Endometrial microvascular endothelial cells (primary cell): ENCODE data around the gene ZRSR2. TPM values are rescaled to one million over a fixed set of nuclear protein-coding genes. Genes with fewer than 3 reads are reported as not detected.

ENCODE experiments used
- in situ Hi-C: cut with HindIII; loops from 2 replicates; pipeline ENCODE4 v1.10.0; 2017; ENCODE audit warnings: low sequenced_read_pairs, low pct_unique_long_range_greater_than_20kb; ENCODE audit errors: inconsistent ontology term
- total RNA-seq: library from RNA; depleted of rRNA; stranded (reverse); fragments of >200 nt; gene quantifications from one replicate; pipeline ENCODE4 v1.2.3, GENCODE V29; 2015; ENCODE audit errors: inconsistent ontology term

ZRSR2 gene
- total RNA-seq, 1 donor from 2014 or later: 3.5 TPM

DNA sequence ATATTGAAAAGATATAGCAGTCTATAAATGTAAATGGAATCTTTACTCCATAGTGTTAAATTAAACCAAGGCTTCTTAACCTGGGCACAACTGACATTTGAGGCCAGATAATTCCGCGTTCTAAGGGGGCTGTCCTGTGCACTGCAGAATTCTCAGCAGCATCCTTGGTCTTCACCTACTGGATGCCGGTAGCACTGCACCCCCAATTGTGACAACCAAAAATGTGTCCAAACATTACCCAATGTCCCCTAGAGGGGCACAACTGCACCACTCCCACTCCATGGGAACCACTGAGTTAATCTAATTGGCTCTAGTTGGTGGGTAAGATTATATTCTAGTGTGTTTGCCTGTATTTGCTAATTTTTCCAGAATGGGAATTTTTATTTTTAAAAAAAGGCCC lies 47.7 kb downstream of the ZRSR2 start:
- in situ Hi-C loops: no loop called here

DNA sequence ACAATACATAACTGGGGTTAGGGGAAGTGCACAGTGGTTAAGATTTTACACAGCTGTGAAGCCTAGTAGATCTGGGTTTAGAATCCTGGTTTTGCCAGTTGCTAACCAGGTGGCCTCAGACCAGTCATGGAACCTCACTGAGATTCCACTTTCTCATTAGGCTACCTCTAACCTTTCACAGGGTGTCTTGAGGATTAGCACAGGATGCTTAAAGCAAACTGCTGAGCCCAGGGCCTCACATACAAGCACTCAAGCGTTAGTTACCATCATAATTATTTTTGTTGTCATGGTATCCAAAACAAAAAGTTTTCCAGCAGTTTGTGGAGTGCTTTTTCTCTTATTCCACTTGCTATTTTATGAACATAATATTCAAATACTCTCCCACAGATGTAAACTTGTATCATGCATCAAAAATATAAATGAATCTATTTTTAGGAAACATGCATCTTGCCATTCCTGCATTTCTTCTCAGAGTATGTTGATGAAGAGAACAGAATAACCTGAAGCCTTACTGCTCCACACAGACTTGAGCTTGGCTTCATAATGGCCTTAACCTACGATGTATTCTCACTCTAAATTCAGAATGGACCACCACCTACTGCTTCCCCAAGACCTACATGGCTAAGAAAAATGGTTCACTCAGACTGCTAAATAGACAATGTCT lies 51.7 kb downstream of the ZRSR2 start:
- in situ Hi-C loops: no loop called here

DNA sequence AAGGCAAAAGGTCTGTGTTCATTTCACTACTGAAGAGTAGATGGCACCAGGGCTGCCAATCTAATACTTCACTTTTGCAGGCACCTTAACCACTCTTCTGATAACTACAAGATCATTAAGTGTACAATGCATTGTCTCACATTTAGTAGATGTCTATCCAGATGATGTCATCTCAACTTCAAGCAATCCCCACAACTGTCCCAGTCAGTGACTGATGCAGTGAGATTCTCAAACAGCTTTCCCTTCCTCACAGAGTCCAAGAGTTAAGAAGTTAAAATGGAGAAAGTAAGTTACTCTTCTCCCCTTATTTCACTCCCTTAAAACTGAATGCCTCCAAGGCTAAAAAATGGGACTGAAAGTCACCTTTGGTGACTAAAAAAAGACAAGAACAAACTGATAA lies 53.7 kb downstream of the ZRSR2 start:
- in situ Hi-C loops: no loop called here

DNA sequence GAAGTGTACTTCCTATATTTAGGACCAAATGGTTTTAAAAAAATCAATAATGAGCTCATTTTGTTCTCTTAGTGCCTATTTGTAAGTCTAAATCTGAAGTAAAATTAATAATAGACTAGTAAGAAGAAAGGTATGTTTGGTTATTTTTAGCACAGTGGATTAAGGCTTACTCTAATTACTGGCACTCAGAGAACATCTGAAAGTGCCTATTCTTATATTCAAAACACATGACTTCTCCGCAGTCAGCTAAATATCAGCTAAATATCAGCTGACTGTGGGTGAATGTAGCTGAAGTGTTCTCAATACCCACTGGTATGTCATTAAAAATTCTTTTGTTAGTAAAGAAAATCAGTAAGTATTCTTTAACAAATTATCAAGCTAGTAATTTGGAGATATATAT lies 58.3 kb downstream of the ZRSR2 start:
- in situ Hi-C loops: no loop called here

DNA sequence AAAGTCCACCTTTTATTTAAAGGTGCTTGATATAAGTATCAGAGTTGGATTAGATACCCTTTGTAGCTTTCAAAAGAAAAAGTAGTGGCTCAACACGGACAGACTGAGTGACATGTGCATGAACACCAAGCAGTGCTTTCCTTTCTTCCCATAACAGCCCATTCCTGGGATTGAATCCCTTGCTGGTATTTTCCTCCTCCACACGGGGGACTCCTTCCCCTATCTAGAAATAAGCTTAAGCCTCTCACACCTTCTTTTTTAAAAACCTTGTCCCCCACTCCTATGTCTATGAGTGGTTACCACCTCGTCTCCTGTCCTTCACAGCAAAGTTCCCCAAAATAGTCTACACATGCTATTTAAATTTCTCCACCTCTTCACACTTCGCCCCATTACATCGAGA lies 59.3 kb downstream of the ZRSR2 start:
- in situ Hi-C loops: no loop called here

DNA sequence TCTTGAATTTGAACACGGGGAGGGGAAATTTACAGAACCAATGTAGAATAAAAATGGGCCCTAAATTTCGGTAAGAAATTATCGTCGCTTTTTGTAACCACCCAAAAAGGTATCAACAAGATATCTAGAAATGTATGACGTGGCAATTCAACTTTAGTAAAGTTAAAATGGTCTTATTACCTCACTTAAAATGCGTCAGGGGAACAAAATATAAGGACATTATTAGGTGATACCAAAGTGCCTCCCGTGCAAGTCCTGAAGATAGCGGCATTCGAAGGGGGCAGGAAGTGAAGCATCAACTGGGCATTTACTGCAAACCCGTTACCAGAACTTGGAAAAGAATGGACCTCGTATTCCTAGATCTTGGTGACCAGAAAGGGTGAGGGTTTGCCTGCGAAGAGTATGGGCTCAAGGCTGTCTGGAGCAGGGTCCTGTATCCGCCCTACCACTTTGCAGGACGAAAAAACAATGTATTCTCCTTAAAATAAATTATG lies 63.3 kb downstream of the ZRSR2 start:
- in situ Hi-C loops: no loop called here

DNA sequence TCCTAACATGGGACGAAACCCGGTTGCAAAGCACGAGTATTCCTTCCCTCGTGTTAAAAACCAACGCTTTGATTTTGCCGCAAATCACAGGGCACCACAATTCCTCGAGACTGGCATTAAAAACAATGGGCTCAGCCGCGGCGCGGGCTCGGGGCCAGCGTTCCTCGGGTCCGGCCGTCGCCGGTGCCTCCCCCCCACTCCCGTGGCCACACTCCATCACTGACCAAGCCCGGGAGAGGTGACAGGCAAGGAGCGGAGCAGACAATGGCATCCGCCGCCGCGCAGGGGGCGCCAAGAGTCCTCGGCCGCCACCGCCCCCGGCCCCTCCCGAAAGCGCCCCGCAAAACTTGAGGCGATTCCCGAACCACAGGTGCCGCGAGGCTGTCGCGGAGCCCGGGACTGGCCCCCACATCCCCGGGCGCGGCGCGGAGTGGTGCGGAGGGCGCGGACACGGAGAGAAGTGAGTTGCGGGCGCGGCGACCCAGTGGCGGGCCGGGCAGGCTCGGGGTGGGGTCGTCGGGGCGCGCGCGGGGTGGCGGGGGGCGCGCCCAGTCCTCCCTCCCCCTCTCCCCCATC lies 63.9 kb downstream of the ZRSR2 start:
- in situ Hi-C loops: no loop called here

DNA sequence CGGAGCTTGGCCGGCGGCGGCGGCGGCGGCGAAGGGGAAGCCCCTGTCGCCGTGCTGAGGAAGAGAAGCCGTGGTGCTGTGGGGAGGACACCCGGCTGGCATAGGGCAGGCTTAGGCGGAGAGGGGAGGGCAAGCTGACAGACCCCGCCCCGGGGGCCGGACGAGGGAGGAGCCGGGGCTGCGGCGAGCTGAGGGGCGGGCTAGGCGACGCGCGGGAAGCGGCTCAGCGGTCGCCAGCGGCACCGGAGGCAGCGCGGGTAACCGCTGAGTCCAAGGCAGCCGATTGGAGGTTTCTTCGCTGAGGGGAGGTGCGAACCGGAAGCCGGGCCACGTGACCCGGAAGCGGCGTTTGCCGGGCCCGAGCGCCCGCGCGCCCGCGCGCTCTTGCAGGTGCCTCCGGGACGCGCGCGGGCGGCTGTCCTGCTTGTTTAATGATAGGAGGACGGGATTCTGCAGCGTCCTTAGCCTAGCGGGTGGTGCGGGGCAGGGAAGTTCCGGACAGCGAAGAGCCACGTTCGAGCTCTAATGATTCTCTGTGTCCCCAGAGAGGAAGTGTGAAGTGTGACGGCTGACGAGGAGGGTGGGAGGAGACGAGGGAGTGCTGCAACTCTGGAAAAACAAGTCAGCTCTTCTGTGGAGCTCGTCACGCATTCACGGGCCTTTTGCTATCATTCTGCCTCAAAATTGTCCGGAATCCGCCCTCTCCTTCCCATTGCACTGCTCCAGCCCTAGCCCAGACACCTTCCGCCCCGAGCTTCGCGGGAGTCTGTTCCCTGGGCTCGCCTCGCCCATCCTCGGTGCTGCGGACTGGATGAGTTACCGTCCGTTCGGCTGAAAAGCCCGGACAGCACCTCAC lies 64.7 kb downstream of the ZRSR2 start, which contains the start of gene AP1S2:
TSS of gene AP1S2 (minus strand) at position 102 of the 856 bp plus-strand sequence. CDS start 2,289 bp downstream, outside the sequence.
- in situ Hi-C loops: no loop called here

DNA sequence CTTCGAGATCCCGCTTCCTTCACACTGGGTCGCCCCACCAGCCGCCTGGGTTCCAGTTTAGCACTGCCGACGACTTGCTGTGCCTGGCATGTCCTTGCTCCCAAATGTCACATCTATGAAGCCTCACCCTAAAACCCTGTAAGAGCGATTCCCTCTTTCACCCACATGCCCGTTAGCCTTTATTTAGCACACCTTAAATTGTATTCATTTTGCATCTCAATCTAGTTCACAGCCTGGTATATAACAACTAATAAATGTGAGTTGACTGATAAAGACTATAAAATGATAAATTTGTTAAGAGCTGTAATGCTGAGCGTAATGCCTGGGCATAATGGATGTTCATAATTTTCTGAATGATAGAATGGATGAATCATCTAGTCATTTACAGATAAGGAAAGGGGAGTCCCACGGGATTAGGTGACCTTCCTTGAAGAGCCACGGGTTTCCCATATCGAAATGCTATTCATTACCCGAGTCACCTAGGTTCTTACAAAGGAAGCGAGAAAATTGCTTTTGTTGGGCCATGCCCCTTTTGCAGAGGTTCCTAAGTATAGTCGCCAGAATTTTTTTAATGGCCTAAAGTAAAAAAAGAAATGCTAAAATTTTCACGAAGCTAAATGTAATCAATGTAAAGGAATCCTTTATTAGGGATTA lies 65.4 kb downstream of the ZRSR2 start:
- in situ Hi-C loops: no loop called here

DNA sequence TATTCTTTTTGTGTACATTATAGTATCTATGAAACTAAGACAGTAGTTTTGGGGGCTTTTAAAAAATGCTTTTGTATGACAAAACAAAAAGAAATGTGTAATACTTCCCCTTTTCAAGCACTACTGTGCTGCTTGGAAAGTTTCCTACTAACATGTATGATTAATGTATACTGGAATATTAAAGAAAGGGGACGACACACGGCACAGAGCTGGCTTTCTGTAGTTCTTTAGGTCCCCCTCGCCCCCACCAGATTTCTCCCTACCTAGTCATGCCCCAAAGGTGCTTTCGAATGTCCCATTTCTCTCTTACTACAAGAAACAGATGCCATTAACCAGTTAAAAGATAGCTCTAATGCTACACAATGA lies 65.9 kb downstream of the ZRSR2 start:
- in situ Hi-C loops: no loop called here

DNA sequence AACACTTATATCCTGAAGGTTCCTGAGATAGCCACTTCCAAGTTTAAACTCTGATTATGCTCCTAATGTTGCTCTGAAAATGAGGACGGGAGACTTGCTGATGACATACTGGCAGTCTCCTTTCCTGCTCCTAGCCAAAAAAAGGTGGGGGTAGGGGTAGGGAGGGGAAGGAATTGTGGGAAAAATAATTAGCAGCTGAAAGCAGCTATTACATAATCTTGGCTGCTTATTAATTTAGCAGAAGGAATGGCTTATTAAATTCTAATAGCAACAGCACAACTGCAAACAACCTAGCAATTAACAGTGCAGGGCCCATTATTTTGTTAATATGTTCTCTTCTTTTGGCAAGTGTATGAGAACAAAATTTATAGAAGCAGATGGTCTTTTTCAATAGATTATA lies 66.4 kb downstream of the ZRSR2 start:
- in situ Hi-C loops: no loop called here

DNA sequence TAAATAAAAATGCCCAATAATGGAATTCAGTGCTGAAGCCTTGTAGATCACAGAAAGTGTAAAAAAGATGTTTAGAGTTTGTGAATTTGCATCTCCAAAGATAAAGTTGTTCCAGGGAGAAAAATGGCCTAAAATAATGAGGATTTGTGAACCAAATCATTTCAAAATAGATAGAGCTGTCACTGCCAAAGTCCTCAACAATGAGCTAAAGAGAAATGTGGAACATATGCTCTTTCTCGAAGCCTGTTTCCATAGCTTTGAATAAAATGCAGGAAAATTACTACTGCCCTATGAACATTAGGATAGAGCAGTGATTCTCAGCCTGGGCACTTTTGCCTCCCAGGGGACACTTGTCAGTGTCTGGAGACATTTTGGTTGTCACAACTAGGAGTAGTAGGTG lies 67.8 kb downstream of the ZRSR2 start:
- in situ Hi-C loops: no loop called here

DNA sequence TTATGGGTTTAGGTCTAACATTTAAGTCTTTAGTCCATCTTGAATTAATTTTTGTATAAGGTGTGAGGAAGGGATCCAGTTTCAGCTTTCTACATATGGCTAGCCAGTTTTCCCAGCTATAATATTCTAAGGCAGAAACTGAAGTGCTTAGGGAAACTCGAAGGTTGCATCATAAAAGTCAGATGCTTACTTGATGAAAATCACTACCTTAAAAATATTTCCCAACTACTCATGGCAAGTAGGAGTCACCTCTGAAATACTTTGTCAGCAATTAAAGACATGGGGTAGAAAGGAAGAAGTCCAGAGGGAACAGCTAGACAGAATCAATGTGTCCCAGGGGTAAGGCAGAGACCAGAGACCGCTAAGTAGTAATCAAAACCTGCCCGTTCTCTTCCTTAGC lies 70.6 kb downstream of the ZRSR2 start:
- in situ Hi-C loops: no loop called here

DNA sequence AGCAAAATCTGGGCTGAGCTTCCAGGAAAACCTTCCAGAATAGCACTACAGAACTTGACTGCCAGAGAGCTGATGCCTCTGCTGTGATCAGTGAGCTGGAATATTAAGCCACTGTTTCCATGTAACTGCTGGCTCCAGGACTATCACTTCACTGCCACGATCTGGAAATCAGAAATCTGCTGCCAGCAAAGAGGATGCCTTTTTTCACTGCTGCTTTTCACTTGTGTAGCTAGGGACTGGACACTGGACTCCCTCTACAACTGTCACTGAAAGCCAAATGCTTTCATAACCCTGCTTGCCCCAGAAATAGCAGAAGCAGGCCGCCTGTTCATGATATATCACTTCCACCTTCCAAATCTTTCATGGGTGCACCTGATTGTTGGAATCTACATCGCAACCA lies 73.7 kb downstream of the ZRSR2 start:
- in situ Hi-C loops: no loop called here

DNA sequence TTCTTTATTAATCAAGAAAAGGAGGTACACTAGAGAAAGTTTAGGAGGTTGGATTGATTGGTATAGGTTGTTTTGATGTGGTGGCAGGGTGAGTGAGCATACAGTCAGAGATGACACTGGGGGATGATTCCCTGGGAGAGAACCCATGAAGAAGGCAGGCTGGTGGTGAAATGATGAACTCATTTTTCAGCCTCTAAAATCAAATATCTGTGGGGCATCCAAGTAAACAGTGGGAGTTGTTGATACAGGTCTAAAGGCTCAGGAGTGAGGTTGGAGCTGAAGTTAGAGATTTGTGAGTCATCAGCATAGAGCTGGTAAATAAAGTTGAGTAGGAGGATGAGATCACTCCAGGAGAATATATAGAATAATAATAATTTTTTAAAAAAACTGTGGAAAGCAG lies 74.3 kb downstream of the ZRSR2 start:
- in situ Hi-C loops: no loop called here

DNA sequence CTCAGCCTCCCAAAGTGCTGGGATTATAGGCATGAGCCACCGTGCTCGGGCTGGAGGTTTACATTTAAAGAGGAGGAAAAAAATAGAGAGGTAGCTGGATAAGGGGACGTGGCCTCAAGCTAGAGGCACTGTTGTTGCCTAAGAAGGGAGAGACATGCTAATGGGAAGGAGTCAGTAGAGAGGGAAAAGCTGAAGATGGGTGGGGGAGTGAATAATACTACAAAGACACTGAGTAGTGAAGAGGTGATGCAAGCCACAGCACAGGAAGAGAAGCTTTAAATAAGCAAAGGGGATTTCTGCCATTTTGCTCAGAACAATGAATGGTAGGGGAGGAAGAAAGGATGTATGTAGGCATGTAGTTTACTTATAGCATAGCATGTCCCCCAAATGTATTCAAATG lies 75.9 kb downstream of the ZRSR2 start:
- in situ Hi-C loops: no loop called here

DNA sequence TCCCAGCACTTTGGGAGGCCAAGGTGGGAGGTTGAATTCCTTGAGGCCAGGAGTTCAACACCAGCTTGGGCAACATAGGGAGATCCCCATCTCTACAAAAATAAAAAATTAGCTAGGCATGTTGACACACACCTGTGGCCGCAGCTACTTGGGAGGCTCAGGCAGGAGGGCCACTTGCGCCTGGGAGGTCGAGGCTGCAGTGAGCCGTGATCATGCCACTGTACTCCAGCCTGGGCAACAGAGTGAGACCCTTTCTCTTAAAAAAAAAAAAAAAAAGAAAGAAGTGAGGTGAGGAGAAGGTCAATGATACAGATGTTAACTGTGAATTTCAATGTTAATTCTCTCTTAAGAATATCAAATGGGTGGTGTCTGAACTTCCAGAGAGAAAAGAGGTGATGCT lies 79.4 kb downstream of the ZRSR2 start:
- in situ Hi-C loops: no loop called here

DNA sequence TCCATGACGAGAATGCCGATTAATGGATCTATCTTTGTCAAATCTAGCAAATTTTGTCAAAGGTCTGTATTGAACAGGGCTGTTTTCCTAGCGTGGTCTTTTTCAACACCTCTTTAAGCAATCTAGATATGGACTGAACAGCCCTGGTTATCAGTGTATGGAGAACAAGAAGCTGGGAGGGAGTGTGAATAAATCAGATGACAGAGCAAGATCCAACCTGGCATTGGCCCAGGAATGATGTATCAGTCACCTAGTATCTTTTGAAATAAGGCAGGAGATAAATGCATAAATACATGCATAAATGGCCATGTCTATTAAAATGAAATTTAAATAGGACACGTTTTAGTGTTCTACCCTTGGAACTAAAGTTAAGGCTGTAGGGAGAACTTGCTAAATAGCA lies 80.0 kb downstream of the ZRSR2 start:
- in situ Hi-C loops: no loop called here
